HepG2 (cell line): ENCODE results near the gene UPK1A. TPM values are rescaled to one million over a fixed set of nuclear protein-coding genes. Genes with fewer than 3 reads are reported as not detected.

Experiments
- AGO2 ChIP-seq: fragments of 200-400 bp; formaldehyde crosslinking; optimal IDR thresholded peaks from 2 replicates; pipeline ENCODE3; 2017; ENCODE audit warnings: mild to moderate bottlenecking, low read depth, low read length, moderate library complexity
- DR1 ChIP-seq: sonication (generic); formaldehyde crosslinking; IDR thresholded peaks from 2 replicates; pipeline ENCODE4 v1.8.0; 2021; ENCODE audit warnings: mild to moderate bottlenecking, missing genetic modification reagents, inconsistent platforms
- HOXD1 ChIP-seq: sonication (generic); formaldehyde crosslinking; IDR thresholded peaks from 2 replicates; pipeline ENCODE4 v1.5.0; 2020; ENCODE audit warnings: missing genetic modification reagents
- KAT8 ChIP-seq: IDR thresholded peaks from 2 replicates; pipeline ENCODE4 v1.6.1; 2016; ENCODE audit warnings: missing genetic modification reagents, missing compliant biosample characterization
- KLF6 ChIP-seq: IDR thresholded peaks from 2 replicates; pipeline ENCODE4 v1.8.0; 2016; ENCODE audit warnings: missing biosample characterization, missing genetic modification reagents
- MXD4 ChIP-seq: IDR thresholded peaks from 2 replicates; pipeline ENCODE4 v1.6.1; 2016; ENCODE audit warnings: mild to moderate bottlenecking, missing biosample characterization, missing genetic modification reagents
- PHF8 ChIP-seq: sonication (generic); formaldehyde crosslinking; IDR thresholded peaks from 2 replicates; pipeline ENCODE4 v1.5.0; 2020; ENCODE audit warnings: missing genetic modification reagents
- POGZ ChIP-seq: sonication (generic); formaldehyde crosslinking; IDR thresholded peaks from 2 replicates; pipeline ENCODE4 v1.4.0; 2020; ENCODE audit warnings: mild to moderate bottlenecking, missing genetic modification reagents
- SAP130 ChIP-seq: IDR thresholded peaks from 2 replicates; pipeline ENCODE4 v1.6.1; 2016; ENCODE audit warnings: low read depth
- SIX1 ChIP-seq: sonication (generic); formaldehyde crosslinking; IDR thresholded peaks from 2 replicates; pipeline ENCODE4 v1.4.0; 2020; ENCODE audit warnings: missing genetic modification reagents, borderline replicate concordance
- SNAPC2 ChIP-seq: sonication (generic); formaldehyde crosslinking; IDR thresholded peaks from 2 replicates; pipeline ENCODE4 v1.8.1; 2022; ENCODE audit warnings: mild to moderate bottlenecking, missing genetic modification reagents
- TARDBP ChIP-seq: sonication (generic); formaldehyde crosslinking; IDR thresholded peaks from 2 replicates; pipeline ENCODE4 v1.8.0; 2022; ENCODE audit warnings: mild to moderate bottlenecking, missing genetic modification reagents
- XBP1 ChIP-seq: sonication (generic); formaldehyde crosslinking; IDR thresholded peaks from 2 replicates; pipeline ENCODE4 v1.5.0; 2020; ENCODE audit warnings: missing genetic modification reagents
- ZNF441 ChIP-seq: sonication (generic); formaldehyde crosslinking; IDR thresholded peaks from 2 replicates; pipeline ENCODE4 v1.7.0; 2021; ENCODE audit warnings: missing genetic modification reagents, borderline replicate concordance
- ZNF451 ChIP-seq: sonication (generic); formaldehyde crosslinking; IDR thresholded peaks from 2 replicates; pipeline ENCODE4 v1.5.0; 2020; ENCODE audit warnings: mild to moderate bottlenecking, missing genetic modification reagents
- ZNF780A ChIP-seq: sonication (generic); formaldehyde crosslinking; IDR thresholded peaks from 2 replicates; pipeline ENCODE4 v1.8.0; 2022; ENCODE audit warnings: mild to moderate bottlenecking, missing genetic modification reagents, moderate library complexity
- ZNF790 ChIP-seq: sonication (generic); formaldehyde crosslinking; IDR thresholded peaks from 2 replicates; pipeline ENCODE4 v1.8.0; 2022; ENCODE audit warnings: missing genetic modification reagents, mild to moderate bottlenecking, borderline replicate concordance
- ZSCAN21 ChIP-seq: sonication (generic); formaldehyde crosslinking; IDR thresholded peaks from 2 replicates; pipeline ENCODE4 v1.8.0; 2022; ENCODE audit warnings: mild to moderate bottlenecking, missing genetic modification reagents, moderate library complexity, borderline replicate concordance
- ZSCAN30 ChIP-seq: sonication (generic); formaldehyde crosslinking; IDR thresholded peaks from 2 replicates; pipeline ENCODE4 v1.5.0; 2020; ENCODE audit warnings: mild to moderate bottlenecking, missing genetic modification reagents
- polyA plus RNA-seq, 8 experiments: library from polyadenylated mRNA; depleted of rRNA in 3 of 8; stranded (reverse) in 7 of 8; unstranded in 1 of 8; fragments of >200 nt; fragmentation: Illumina TruSeq in 4 of 8; extraction: Trizol in 4 of 8; gene quantifications; 2 replicates each; pipeline versions ENCODE4 v1.2.1 to v1.2.3, GENCODE V29; 2011 to 2016; ENCODE audit warnings: low read depth in 4 of 8, missing spikeins in 1 of 8, mixed read lengths in 1 of 8; ENCODE audit not compliant: insufficient read depth in 1 of 8
- total RNA-seq, 5 experiments: library from RNA; depleted of rRNA; stranded (reverse); fragments of >200 nt; fragmentation: Illumina TruSeq; extraction: Trizol; gene quantifications; 2 replicates each; pipeline ENCODE4 v1.2.3, GENCODE V29; 2016; ENCODE audit warnings: low read depth in 1 of 5
- TF ChIP-seq, protein P1 (sequence below): sonication (generic); formaldehyde crosslinking; IDR thresholded peaks from 2 replicates; pipeline ENCODE4 v1.4.0; 2020; ENCODE audit warnings: mild to moderate bottlenecking, missing genetic modification reagents
- TF ChIP-seq, protein P2 (sequence below): sonication (generic); formaldehyde crosslinking; conservative IDR thresholded peaks from 2 replicates; pipeline ENCODE4 v1.4.0; 2020; ENCODE audit warnings: missing genetic modification reagents
- TF ChIP-seq, protein P3 (sequence below): sonication (generic); formaldehyde crosslinking; IDR thresholded peaks from 2 replicates; pipeline ENCODE4 v1.4.0; 2020; ENCODE audit warnings: missing genetic modification reagents
- TF ChIP-seq, protein P4 (sequence below): IDR thresholded peaks from 2 replicates; pipeline ENCODE4 v1.6.1; 2016; ENCODE audit warnings: missing biosample characterization, missing genetic modification reagents, low read depth

Gene UPK1A
- total and polyA plus RNA-seq, 2 of the 13 experiments (the other 11 are each of a cell fraction or from before 2014, with no cell fraction given) = 2.9 TPM; not detected in 1

DNA sequence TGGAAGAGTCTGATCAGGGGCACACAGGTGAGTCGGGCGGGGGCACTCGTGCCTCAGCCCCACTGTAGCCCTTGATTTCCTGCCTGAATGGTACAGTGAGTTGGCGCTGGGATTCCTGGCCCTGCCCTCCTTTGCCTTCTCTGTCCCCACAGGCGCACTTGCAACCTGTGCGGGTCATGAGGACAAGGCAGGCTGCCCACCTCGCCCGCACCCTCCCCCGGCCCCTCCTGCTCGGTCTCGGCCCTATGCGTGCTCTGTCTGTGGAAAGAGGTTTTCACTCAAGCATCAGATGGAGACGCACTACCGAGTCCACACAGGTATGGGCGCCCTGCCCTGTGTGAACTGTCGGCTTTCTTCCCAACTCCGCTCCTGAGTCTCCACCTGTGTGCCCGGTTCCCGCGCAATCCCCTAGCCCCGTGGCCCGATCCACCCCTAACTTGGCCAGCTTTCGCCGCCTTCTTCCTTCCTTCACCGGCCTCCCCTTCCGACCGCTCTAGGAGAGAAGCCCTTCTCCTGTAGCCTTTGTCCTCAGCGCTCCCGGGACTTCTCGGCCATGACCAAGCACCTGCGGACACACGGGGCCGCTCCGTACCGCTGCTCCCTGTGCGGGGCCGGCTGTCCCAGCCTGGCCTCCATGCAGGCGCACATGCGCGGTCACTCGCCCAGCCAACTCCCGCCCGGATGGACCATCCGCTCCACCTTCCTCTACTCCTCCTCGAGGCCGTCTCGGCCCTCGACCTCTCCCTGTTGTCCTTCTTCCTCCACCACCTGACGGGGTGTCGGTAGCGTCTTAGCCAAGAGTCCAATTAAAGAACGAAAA is 49.9 kb downstream of the UPK1A start (continued):
- TF ChIP-seq, protein P1, sequence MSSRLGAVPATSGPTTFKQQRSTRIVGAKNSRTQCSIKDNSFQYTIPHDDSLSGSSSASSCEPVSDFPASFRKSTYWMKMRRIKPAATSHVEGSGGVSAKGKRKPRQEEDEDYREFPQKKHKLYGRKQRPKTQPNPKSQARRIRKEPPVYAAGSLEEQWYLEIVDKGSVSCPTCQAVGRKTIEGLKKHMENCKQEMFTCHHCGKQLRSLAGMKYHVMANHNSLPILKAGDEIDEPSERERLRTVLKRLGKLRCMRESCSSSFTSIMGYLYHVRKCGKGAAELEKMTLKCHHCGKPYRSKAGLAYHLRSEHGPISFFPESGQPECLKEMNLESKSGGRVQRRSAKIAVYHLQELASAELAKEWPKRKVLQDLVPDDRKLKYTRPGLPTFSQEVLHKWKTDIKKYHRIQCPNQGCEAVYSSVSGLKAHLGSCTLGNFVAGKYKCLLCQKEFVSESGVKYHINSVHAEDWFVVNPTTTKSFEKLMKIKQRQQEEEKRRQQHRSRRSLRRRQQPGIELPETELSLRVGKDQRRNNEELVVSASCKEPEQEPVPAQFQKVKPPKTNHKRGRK (CRISPR knock-in tag) = no peak
- TF ChIP-seq, protein P2, sequence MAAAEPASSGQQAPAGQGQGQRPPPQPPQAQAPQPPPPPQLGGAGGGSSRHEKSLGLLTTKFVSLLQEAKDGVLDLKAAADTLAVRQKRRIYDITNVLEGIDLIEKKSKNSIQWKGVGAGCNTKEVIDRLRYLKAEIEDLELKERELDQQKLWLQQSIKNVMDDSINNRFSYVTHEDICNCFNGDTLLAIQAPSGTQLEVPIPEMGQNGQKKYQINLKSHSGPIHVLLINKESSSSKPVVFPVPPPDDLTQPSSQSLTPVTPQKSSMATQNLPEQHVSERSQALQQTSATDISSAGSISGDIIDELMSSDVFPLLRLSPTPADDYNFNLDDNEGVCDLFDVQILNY (CRISPR knock-in tag) = peak; percentile 52; the same call in 1 of the 2 replicates
- TF ChIP-seq HOXD1 (no peak), KAT8 (CRISPR knock-in tag) (no peak), SIX1 (no peak), ZNF780A (0 out of 2 replicates have a peak, but pooled peaks have one; percentile 83), SAP130 (CRISPR knock-in tag) (no peak; the same call in 1 of the 2 replicates), ZNF790 (CRISPR knock-in tag) (no peak), SNAPC2 (CRISPR knock-in tag) (peak; percentile 49; the same call in 1 of the 2 replicates), POGZ (CRISPR knock-in tag) (no peak; the same call in 1 of the 2 replicates), ZSCAN30 (no peak), PHF8 (CRISPR knock-in tag) (no peak), ZNF451 (CRISPR knock-in tag) (no peak), TARDBP (CRISPR knock-in tag) (no peak), ZNF441 (CRISPR knock-in tag) (no peak), ZSCAN21 (no peak; the same call in 1 of the 2 replicates), DR1 (CRISPR knock-in tag) (no peak), AGO2 (no peak), KLF6 (CRISPR knock-in tag) (no peak), MXD4 (CRISPR knock-in tag) (no peak), XBP1 (CRISPR knock-in tag) (no peak)
- TF ChIP-seq, protein P3, sequence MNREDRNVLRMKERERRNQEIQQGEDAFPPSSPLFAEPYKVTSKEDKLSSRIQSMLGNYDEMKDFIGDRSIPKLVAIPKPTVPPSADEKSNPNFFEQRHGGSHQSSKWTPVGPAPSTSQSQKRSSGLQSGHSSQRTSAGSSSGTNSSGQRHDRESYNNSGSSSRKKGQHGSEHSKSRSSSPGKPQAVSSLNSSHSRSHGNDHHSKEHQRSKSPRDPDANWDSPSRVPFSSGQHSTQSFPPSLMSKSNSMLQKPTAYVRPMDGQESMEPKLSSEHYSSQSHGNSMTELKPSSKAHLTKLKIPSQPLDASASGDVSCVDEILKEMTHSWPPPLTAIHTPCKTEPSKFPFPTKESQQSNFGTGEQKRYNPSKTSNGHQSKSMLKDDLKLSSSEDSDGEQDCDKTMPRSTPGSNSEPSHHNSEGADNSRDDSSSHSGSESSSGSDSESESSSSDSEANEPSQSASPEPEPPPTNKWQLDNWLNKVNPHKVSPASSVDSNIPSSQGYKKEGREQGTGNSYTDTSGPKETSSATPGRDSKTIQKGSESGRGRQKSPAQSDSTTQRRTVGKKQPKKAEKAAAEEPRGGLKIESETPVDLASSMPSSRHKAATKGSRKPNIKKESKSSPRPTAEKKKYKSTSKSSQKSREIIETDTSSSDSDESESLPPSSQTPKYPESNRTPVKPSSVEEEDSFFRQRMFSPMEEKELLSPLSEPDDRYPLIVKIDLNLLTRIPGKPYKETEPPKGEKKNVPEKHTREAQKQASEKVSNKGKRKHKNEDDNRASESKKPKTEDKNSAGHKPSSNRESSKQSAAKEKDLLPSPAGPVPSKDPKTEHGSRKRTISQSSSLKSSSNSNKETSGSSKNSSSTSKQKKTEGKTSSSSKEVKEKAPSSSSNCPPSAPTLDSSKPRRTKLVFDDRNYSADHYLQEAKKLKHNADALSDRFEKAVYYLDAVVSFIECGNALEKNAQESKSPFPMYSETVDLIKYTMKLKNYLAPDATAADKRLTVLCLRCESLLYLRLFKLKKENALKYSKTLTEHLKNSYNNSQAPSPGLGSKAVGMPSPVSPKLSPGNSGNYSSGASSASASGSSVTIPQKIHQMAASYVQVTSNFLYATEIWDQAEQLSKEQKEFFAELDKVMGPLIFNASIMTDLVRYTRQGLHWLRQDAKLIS = no peak
- TF ChIP-seq, protein P4, sequence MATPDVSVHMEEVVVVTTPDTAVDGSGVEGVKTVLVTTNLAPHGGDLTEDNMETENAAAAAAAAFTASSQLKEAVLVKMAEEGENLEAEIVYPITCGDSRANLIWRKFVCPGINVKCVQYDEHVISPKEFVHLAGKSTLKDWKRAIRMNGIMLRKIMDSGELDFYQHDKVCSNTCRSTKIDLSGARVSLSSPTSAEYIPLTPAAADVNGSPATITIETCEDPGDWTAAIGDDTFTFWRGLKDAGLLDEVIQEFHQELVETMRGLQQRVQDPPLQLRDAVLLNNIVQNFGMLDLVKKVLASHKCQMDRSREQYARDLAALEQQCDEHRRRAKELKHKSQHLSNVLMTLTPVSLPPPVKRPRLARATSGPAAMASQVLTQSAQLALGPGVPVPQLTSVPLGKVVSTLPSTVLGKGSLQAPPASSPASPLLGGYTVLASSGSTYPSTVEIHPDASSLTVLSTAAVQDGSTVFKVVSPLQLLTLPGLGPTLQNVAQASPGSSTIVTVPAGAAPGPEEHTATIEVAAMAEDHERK (CRISPR knock-in tag) = no peak
